ENCODE results near the gene FBXO17. TPM values are rescaled to one million over a fixed set of nuclear protein-coding genes. Genes with fewer than 3 reads are reported as not detected.

The FBXO17 gene
- polyA plus RNA-seq, 1 donor from 2014 or later: not detected

DNA sequence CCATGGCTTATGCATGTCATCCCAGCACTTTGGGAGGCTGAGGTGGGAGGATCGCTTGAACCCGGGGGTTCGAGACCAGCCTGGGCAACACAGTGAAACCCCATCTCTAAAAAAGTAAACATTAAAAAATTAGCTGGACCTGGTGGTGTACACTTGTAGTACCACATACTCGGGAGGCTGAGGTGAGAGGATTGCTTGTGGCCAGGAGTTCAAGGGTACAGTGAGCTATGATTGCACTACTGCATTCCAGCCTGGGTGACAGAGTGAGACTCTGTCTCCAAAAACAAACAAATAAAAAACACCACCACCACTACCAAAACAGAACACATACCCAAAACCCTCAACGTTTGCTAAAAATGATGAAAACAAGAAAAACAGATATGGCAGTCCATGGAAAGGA lies 15.9 kb downstream of the FBXO17 start:
- no peak overlapping the region for H3K4me3 ChIP-seq (ENCODE audit: low read length)
- TF ChIP-seq EP300 (conservative IDR thresholded peaks at IDR 0.05; ENCODE audit: poor library complexity, severe bottlenecking) (no peak), SMC3 (conservative IDR thresholded peaks at IDR 0.05; ENCODE audit: poor library complexity) (no peak), TAF1 (IDR thresholded peaks at IDR 0.05; ENCODE audit: low read depth) (no peak), POLR2AphosphoS5 (IDR thresholded peaks at IDR 0.05) (no peak), RAD21 (conservative IDR thresholded peaks at IDR 0.05) (no peak), EZH2 (IDR thresholded peaks at IDR 0.05; ENCODE audit: borderline replicate concordance, insufficient read depth, low read length, poor library complexity, severe bottlenecking) (no peak), MXI1 (conservative IDR thresholded peaks at IDR 0.05; ENCODE audit: poor library complexity, severe bottlenecking) (no peak)
- TF ChIP-seq, protein P1, sequence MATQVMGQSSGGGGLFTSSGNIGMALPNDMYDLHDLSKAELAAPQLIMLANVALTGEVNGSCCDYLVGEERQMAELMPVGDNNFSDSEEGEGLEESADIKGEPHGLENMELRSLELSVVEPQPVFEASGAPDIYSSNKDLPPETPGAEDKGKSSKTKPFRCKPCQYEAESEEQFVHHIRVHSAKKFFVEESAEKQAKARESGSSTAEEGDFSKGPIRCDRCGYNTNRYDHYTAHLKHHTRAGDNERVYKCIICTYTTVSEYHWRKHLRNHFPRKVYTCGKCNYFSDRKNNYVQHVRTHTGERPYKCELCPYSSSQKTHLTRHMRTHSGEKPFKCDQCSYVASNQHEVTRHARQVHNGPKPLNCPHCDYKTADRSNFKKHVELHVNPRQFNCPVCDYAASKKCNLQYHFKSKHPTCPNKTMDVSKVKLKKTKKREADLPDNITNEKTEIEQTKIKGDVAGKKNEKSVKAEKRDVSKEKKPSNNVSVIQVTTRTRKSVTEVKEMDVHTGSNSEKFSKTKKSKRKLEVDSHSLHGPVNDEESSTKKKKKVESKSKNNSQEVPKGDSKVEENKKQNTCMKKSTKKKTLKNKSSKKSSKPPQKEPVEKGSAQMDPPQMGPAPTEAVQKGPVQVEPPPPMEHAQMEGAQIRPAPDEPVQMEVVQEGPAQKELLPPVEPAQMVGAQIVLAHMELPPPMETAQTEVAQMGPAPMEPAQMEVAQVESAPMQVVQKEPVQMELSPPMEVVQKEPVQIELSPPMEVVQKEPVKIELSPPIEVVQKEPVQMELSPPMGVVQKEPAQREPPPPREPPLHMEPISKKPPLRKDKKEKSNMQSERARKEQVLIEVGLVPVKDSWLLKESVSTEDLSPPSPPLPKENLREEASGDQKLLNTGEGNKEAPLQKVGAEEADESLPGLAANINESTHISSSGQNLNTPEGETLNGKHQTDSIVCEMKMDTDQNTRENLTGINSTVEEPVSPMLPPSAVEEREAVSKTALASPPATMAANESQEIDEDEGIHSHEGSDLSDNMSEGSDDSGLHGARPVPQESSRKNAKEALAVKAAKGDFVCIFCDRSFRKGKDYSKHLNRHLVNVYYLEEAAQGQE (IDR thresholded peaks at IDR 0.05; ENCODE audit: borderline replicate concordance): no peak
- TF ChIP-seq, protein P2, sequence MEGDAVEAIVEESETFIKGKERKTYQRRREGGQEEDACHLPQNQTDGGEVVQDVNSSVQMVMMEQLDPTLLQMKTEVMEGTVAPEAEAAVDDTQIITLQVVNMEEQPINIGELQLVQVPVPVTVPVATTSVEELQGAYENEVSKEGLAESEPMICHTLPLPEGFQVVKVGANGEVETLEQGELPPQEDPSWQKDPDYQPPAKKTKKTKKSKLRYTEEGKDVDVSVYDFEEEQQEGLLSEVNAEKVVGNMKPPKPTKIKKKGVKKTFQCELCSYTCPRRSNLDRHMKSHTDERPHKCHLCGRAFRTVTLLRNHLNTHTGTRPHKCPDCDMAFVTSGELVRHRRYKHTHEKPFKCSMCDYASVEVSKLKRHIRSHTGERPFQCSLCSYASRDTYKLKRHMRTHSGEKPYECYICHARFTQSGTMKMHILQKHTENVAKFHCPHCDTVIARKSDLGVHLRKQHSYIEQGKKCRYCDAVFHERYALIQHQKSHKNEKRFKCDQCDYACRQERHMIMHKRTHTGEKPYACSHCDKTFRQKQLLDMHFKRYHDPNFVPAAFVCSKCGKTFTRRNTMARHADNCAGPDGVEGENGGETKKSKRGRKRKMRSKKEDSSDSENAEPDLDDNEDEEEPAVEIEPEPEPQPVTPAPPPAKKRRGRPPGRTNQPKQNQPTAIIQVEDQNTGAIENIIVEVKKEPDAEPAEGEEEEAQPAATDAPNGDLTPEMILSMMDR (IDR thresholded peaks at IDR 0.05; ENCODE audit: poor library complexity, severe bottlenecking): no peak
- H3K36me3 ChIP-seq (ENCODE audit: insufficient read depth, low read length): no peaks in the 10 kb centered on the region
- H3K27ac ChIP-seq (ENCODE audit: low read length): no peak overlapping the region
- no peaks in the 10 kb centered on the region for H3K9me2 ChIP-seq (ENCODE audit: insufficient read depth, low read length)
- H3K4me2 ChIP-seq (ENCODE audit: low read length): no peak overlapping the region
- H2AFZ ChIP-seq (ENCODE audit: low read depth, low read length): no peak overlapping the region
- no peak overlapping the region for H3K9ac ChIP-seq (ENCODE audit: low read length)
- H3K79me2 ChIP-seq (replicated peaks; ENCODE audit: insufficient read depth, low read length): no peaks in the 10 kb centered on the region
- H3K27me3 ChIP-seq (ENCODE audit: insufficient read depth, low read depth, low read length): no peaks in the 10 kb centered on the region
- H4K20me1 ChIP-seq (ENCODE audit: insufficient read depth): no peaks in the 10 kb centered on the region
- no peaks in the 10 kb centered on the region for H3K9me3 ChIP-seq (ENCODE audit: low read length)
- H3F3A ChIP-seq (ENCODE audit: insufficient read depth, low read length, poor library complexity, severe bottlenecking): no peaks in the 10 kb centered on the region

DNA sequence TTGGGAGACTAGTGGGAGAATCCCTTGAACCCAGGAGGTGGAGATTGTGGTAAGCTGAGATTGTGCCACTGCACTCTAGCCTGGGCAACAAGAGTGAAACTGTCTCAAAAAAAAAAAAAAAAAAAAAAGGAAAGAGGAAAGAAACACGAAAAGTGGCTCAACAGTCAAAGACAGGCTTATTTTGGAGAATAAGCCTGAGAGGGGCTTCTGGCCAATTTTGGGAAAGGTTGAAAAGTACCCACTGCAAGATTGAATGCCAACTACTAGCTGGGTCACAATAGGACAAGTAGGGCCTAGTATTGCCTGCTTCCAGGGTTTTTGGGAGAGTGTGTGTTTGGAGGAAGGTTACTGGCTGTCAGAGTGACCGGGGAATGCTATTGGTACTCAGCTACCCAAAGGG lies 17.2 kb downstream of the FBXO17 start:
- Histone ChIP-seq H3K36me3 (ENCODE audit: insufficient read depth, low read length) (no peaks in the 10 kb centered on the region), H3K79me2 (replicated peaks; ENCODE audit: insufficient read depth, low read length) (no peaks in the 10 kb centered on the region), H3F3A (ENCODE audit: insufficient read depth, low read length, poor library complexity, severe bottlenecking) (no peaks in the 10 kb centered on the region), H3K4me3 (ENCODE audit: low read length) (no peak overlapping the region), H3K4me2 (ENCODE audit: low read length) (no peak overlapping the region), H2AFZ (ENCODE audit: low read depth, low read length) (no peak overlapping the region), H3K9me2 (ENCODE audit: insufficient read depth, low read length) (no peaks in the 10 kb centered on the region), H3K9me3 (ENCODE audit: low read length) (no peaks in the 10 kb centered on the region), H4K20me1 (ENCODE audit: insufficient read depth) (no peaks in the 10 kb centered on the region), H3K27me3 (ENCODE audit: insufficient read depth, low read depth, low read length) (no peaks in the 10 kb centered on the region), H3K9ac (ENCODE audit: low read length) (no peak overlapping the region), H3K27ac (ENCODE audit: low read length) (no peak overlapping the region)
- TF ChIP-seq, protein P1 (IDR thresholded peaks at IDR 0.05; ENCODE audit: borderline replicate concordance): no peak
- TF ChIP-seq EZH2 (IDR thresholded peaks at IDR 0.05; ENCODE audit: borderline replicate concordance, insufficient read depth, low read length, poor library complexity, severe bottlenecking): no peak
- no peak for TF ChIP-seq TAF1 (IDR thresholded peaks at IDR 0.05; ENCODE audit: low read depth)
- no peak for TF ChIP-seq RAD21 (conservative IDR thresholded peaks at IDR 0.05)
- no peak for TF ChIP-seq EP300 (conservative IDR thresholded peaks at IDR 0.05; ENCODE audit: poor library complexity, severe bottlenecking)
- no peak for TF ChIP-seq SMC3 (conservative IDR thresholded peaks at IDR 0.05; ENCODE audit: poor library complexity)
- TF ChIP-seq, protein P2 (IDR thresholded peaks at IDR 0.05; ENCODE audit: poor library complexity, severe bottlenecking): no peak
- TF ChIP-seq MXI1 (conservative IDR thresholded peaks at IDR 0.05; ENCODE audit: poor library complexity, severe bottlenecking): no peak
- TF ChIP-seq POLR2AphosphoS5 (IDR thresholded peaks at IDR 0.05): no peak

Data from neural cell (in vitro differentiated cells).